ENCODE results near the gene NUP98.

- TF ChIP-seq CTCF (IDR thresholded peaks at IDR 0.05; ENCODE audit: borderline replicate concordance, extremely low read depth, low read length, poor library complexity, severe bottlenecking) (no peak), EZH2 (IDR thresholded peaks at IDR 0.05; ENCODE audit: borderline replicate concordance, low read depth, low read length, severe bottlenecking) (no peak)
Observed at GRCh38 chr11:3655547-3655946, 141.8 kb downstream of the NUP98 start.

Measured in DND-41 (cell line).